Neural progenitor cell (in vitro differentiated cells): Measurements from ENCODE around the gene MMP2. TPM values are rescaled to one million over a fixed set of nuclear protein-coding genes. Genes with fewer than 3 reads are reported as not detected.

Experiments used
- DNase-seq: peaks from one replicate; pipeline ENCODE4 v3.0.0-alpha.2; 2016; ENCODE audit warnings: low spot score
- H2AFZ ChIP-seq: fragments of 200-600 bp; sonication (generic); replicated peaks from 2 replicates; pipeline ENCODE4 v1.6.1; 2016; ENCODE audit warnings: antibody characterized with exemption
- H3F3A ChIP-seq: fragments of 200-600 bp; sonication (generic); 2 replicates; pipeline ENCODE4 v1.6.1; 2016; ENCODE audit warnings: antibody characterized with exemption, low read depth
- H3K27ac ChIP-seq: fragments of 200-600 bp; sonication (generic); 2 replicates; pipeline ENCODE4 v1.5.1; 2016; ENCODE audit warnings: mild to moderate bottlenecking
- H3K27me3 ChIP-seq: fragments of 200-600 bp; sonication (generic); 2 replicates; pipeline ENCODE4 v1.6.1; 2016; ENCODE audit warnings: mild to moderate bottlenecking, moderate library complexity
- H3K36me3 ChIP-seq: fragments of 200-600 bp; sonication (generic); 2 replicates; pipeline ENCODE4 v1.5.1; 2016
- H3K4me1 ChIP-seq: fragments of 200-600 bp; sonication (generic); 2 replicates; pipeline ENCODE4 v1.6.1; 2016; ENCODE audit warnings: mixed run types
- H3K4me2 ChIP-seq: fragments of 200-600 bp; sonication (generic); 2 replicates; pipeline ENCODE4 v1.6.1; 2016
- H3K4me3 ChIP-seq: fragments of 200-600 bp; sonication (generic); 2 replicates; pipeline ENCODE4 v1.5.1; 2016
- H3K79me2 ChIP-seq: fragments of 200-600 bp; sonication (generic); 2 replicates; pipeline ENCODE4 v1.6.1; 2016; ENCODE audit warnings: low read depth
- H3K9ac ChIP-seq: fragments of 200-600 bp; sonication (generic); 2 replicates; pipeline ENCODE4 v1.6.1; 2016
- H3K9me3 ChIP-seq: fragments of 200-600 bp; sonication (generic); 2 replicates; pipeline ENCODE4 v1.5.1; 2016; ENCODE audit warnings: low read depth
- H4K20me1 ChIP-seq: fragments of 200-600 bp; sonication (generic); 2 replicates; pipeline ENCODE4 v1.6.1; 2016; ENCODE audit warnings: low read depth
- H3K27ac Mint-ChIP-seq: 3 replicates; pipeline ENCODE4 v1.8.0; 2021; ENCODE audit warnings: mixed read lengths
- H3K27me3 Mint-ChIP-seq: 2 replicates; pipeline ENCODE4 v1.8.0; 2022; ENCODE audit warnings: low read depth, mild to moderate bottlenecking, inconsistent platforms, moderate library complexity, mixed read lengths; ENCODE audit not compliant: insufficient read depth
- H3K36me3 Mint-ChIP-seq: 3 replicates; pipeline ENCODE4 v1.8.0; 2021; ENCODE audit warnings: mixed read lengths
- H3K4me1 Mint-ChIP-seq: 3 replicates; pipeline ENCODE4 v1.8.0; 2021; ENCODE audit warnings: mixed read lengths
- H3K4me3 Mint-ChIP-seq: 3 replicates; pipeline ENCODE4 v1.8.0; 2021; ENCODE audit warnings: mild to moderate bottlenecking, moderate library complexity, mixed read lengths
- H3K9me3 Mint-ChIP-seq: 3 replicates; pipeline ENCODE4 v1.8.0; 2020; ENCODE audit warnings: mixed read lengths
- CTCF ChIP-seq: fragments of 200-600 bp; sonication (generic); IDR thresholded peaks from 2 replicates; pipeline ENCODE4 v1.5.1; 2017; ENCODE audit warnings: antibody characterized with exemption, mild to moderate bottlenecking
- EZH2 ChIP-seq: fragments of 200-600 bp; sonication (generic); IDR thresholded peaks from 2 replicates; pipeline ENCODE4 v1.6.1; 2017; ENCODE audit warnings: antibody characterized with exemption, mild to moderate bottlenecking, moderate library complexity
- EZH2phosphoT487 ChIP-seq: fragments of 200-600 bp; sonication (generic); IDR thresholded peaks from 2 replicates; pipeline ENCODE4 v1.6.1; 2017; ENCODE audit warnings: antibody characterized with exemption
- total RNA-seq: library from RNA; depleted of rRNA; stranded (reverse); fragments of >200 nt; gene quantifications from 2 replicates; pipeline ENCODE4 v1.2.3, GENCODE V29; 2015; ENCODE audit warnings: low replicate concordance

MMP2 gene
- total RNA-seq, 1 donor from 2014 or later, result 18.3 TPM

GRCh38 chr16:55473587-55473986 lies 5.4 kb upstream of the MMP2 start:
- TF ChIP-seq EZH2phosphoT487 (no peak), EZH2 (no peak), CTCF (no peak)
- Histone ChIP-seq H3K36me3 (no peaks in the 10 kb centered on the region), H3K4me1 (peaks cover 3% of the 10 kb centered on the region), H3K27ac (no peak overlapping the region), H3K27me3 (peaks cover 59% of the 10 kb centered on the region), H4K20me1 (no peaks in the 10 kb centered on the region), H3K79me2 (no peaks in the 10 kb centered on the region), H3K4me2 (no peak overlapping the region), H3K4me3 (no peak overlapping the region), H3F3A (peaks cover 11% of the 10 kb centered on the region), H2AFZ (no peak overlapping the region), H3K9me3 (no peaks in the 10 kb centered on the region), H3K9ac (no peak overlapping the region)
- H3K4me3 Mint-ChIP-seq, result no peak overlapping the region
- DNase-seq, result no peak
- no peaks in the 10 kb centered on the region for H3K36me3 Mint-ChIP-seq
- peaks cover 16% of the 10 kb centered on the region for H3K4me1 Mint-ChIP-seq
- no peak overlapping the region for H3K27ac Mint-ChIP-seq
- peaks cover 14% of the 10 kb centered on the region for H3K27me3 Mint-ChIP-seq
- no peaks in the 10 kb centered on the region for H3K9me3 Mint-ChIP-seq

GRCh38 chr16:55474821-55475220 lies 4.2 kb upstream of the MMP2 start:
- Histone ChIP-seq H3K27ac (no peak overlapping the region), H3K4me1 (peaks cover 7% of the 10 kb centered on the region), H3K4me2 (no peak overlapping the region), H3K27me3 (peaks cover 70% of the 10 kb centered on the region), H2AFZ (no peak overlapping the region), H3K4me3 (no peak overlapping the region), H3K36me3 (no peaks in the 10 kb centered on the region), H3F3A (peaks cover 11% of the 10 kb centered on the region), H3K79me2 (no peaks in the 10 kb centered on the region), H3K9me3 (no peaks in the 10 kb centered on the region), H4K20me1 (no peaks in the 10 kb centered on the region), H3K9ac (no peak overlapping the region)
- Mint-ChIP-seq H3K4me3 (no peak overlapping the region), H3K9me3 (no peaks in the 10 kb centered on the region), H3K27ac (no peak overlapping the region), H3K4me1 (peaks cover 16% of the 10 kb centered on the region), H3K36me3 (no peaks in the 10 kb centered on the region), H3K27me3 (peaks cover 16% of the 10 kb centered on the region)
- no peak for DNase-seq
- TF ChIP-seq EZH2 (no peak), CTCF (no peak), EZH2phosphoT487 (no peak)

- Histone ChIP-seq H4K20me1 (no peaks in the 10 kb centered on the region), H3K36me3 (no peaks in the 10 kb centered on the region), H3K27ac (no peak overlapping the region), H2AFZ (no peak overlapping the region), H3K4me1 (peaks cover 13% of the 10 kb centered on the region), H3K9me3 (no peaks in the 10 kb centered on the region), H3K4me2 (no peak overlapping the region), H3F3A (peaks cover 16% of the 10 kb centered on the region), H3K27me3 (peaks cover 81% of the 10 kb centered on the region), H3K4me3 (no peak overlapping the region), H3K79me2 (no peaks in the 10 kb centered on the region), H3K9ac (no peak overlapping the region)
- H3K27me3 Mint-ChIP-seq, result peaks cover 20% of the 10 kb centered on the region
- DNase-seq, result no peak
- no peak overlapping the region for H3K27ac Mint-ChIP-seq
- H3K4me3 Mint-ChIP-seq, result no peak overlapping the region
- no peak for TF ChIP-seq EZH2
- TF ChIP-seq CTCF, result no peak
- TF ChIP-seq EZH2phosphoT487, result no peak
- H3K9me3 Mint-ChIP-seq, result no peaks in the 10 kb centered on the region
- peaks cover 21% of the 10 kb centered on the region for H3K4me1 Mint-ChIP-seq
- no peaks in the 10 kb centered on the region for H3K36me3 Mint-ChIP-seq
Measured at GRCh38 chr16:55475919-55476318, 3.1 kb upstream of the MMP2 start.
